NCI-H2196 (cell line): Measurements from ENCODE around the gene CHD3.

Source experiments
- DNase-seq: peaks from one replicate; lab custom pipeline; 2025; ENCODE audit not compliant: unreplicated experiment; lab: John Stamatoyannopoulos, UW

The CHD3 gene

DNA sequence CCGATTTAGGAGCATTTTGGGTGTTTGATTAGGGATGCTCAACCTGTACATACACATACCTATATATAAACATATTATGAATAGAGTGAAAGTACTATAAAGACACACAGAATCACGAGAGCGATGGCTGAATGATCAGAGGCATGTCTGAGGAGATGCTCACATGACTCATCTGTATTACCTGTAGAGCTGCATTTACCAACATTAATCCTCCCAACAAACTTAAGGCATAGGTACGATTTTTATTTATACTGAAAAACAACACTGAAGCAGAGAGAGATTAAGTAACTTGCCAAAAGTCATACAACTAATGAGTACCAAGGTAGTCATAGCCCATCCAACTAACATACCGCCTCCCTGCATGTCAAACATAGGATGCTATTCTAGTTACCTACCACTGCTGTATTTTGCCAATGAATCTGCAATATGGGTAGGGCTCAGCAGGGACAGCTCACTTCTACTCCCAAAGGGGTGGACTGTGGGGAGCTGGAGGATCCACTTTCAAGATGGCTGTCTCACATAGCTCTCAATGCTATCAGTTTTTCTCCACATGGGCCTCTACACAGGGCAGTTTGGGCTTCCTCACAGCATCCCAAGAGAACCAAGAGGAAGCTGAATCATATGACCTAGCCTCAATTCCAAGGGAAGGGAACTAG lies 23.5 kb upstream of the CHD3 start:
- no peak for DNase-seq

DNA sequence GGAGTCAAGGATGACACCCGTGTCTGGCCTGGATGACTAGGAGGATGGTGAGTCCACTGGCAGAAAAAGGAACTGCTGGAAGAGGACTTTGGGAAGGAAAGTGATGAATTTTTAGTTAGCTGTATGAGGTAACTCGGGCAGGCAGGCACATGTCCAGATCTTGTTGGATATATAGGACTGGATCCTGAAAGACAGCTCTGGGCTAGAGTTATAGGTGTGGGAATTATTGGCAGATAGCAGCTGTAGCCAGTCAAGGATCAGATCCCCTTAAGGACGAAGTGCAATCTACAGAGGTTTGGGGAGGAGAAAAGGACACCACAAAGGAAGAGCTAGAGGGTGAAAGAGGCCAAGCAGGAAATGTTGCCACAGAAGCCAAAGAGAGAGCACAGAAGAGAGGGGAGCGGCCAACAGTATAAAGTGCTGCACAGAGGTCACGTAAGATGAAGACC lies 20.7 kb upstream of the CHD3 start:
- DNase-seq = no peak

DNA sequence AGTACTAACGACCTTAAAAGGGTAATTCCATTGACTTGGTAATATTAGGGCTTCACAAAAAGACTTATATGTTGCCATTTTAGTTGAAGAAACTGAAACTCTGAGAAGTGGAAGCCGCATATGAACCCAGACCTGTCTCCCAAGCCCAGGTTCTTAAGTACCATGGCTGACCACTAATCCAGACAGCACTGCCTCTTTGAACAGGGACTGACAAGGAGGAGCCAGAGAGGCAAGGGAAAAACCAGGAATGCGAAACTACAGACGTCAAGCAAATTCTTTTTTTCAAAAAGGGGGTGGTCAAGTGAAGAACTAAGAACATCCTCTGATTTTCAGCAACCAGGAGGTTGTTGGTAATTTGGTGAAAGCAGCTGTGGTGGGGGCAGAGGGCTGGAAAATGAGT lies 15.5 kb upstream of the CHD3 start:
- DNase-seq = no peak

DNA sequence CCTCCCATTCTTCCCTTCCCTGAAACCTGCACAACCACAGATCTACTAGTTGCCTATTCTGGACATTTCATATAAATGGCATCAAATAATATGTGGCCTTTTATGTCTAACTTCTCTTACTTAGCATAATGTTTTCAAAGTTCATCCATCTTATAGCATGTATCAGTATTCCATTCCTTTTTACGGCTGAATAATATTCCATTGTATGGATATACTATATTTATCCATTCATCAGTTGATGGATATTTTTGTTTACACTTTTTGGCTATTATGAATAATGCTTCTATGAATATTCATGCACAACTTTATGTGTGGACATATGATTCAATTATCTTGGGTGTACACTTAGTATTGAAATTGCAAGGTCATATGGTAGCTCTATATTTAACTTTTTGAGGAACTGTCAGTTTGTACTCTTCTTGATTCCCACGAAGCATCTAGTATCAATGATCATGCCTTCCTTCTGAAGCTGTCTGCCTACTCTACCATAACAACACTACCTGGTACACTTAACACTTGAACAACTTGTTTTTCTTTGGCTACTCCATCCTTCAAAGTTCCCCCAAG lies 12.7 kb upstream of the CHD3 start:
- no peak for DNase-seq

DNA sequence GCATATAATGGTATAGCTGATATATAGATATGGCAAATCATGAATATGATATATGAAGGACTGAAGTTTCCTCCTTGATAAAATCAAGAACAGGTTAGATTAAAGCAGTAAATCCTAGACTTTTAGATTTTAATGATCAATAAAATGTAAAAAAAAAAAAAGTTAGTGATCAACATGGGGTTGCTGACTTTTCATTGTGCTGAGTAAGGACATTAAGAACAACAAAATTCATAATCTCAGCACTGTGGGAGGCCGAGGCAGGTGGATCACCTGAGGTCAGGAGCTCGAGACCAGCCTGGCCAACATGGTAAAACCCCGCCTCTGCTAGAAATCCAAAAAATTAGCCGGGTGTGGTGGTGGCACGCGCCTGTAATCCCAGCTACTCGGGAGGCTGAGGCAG lies 10.4 kb upstream of the CHD3 start:
- no peak for DNase-seq

DNA sequence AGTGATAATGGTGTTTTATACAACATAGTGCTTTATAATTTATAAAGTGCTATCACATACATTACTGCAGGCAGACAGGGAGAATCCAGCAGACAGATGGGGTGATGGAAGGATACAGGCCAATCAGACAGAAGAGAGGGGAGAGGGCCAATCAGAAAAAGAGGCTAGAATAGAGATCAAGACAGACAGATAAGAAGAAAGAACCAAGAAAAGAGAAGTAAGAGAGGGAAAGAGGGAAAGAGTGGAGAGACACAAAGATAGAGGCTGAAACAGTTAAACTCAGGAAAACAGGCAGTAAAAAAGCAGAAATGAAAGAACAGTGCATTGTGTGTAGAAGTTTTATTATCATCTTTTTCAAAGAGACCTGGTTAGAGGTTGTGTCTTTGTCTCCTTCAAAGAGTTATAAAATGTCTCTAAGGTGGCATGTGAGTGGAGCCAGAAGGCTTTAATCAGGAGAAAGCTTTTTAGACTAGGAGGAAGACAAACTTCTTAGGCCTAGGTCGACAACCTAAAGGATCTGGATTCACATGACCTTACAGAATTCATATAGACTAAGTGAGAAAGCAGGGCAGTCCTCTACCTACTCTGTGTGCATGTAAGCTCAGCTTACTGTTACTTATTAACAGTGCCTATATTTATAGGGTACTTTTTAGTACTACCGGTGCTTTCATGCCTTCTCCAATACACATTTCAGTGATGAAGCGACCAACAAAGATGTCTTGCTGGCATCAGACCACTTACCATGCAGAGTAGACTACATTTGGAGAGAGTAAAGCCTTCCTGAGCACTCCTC lies 8.3 kb upstream of the CHD3 start:
- DNase-seq = no peak

DNA sequence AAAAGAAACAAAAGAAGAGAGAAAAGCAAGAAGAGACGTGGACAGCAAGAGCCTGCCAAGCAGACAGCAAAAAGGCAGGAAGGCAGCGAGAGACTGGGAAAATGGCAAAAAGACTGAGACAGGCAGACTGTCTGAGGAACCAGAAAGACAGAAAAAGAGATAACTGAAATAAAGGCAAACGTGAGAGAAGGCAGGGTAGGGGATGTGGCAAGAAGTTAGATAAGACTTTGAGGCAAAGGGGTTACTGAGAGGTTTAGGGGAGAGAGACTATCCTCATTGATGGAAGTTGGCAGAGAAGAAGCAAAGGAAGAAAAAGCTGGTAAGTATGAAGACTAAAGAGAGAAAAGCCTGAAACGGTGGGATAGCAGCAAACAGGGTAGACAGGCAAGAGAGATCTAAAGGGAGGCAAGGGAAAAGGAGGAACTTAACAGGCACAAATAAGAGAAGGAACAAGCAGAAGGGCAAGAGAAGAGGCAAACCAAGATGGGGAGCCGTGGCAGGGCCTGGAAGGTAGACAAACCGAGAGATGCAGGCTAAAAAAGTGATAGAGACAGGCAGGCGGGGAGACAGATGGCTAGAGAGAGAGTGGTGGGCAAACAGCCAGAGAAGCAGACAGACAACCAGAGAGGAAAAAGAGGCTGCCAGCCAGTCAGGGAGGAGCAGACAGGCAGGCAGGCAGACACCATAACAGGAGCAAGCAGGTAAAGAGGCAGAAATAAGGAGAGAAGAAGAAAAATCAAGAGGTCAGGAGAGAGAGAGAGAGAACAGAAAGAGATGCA lies 7.1 kb upstream of the CHD3 start:
- DNase-seq = peak; percentile 39

DNA sequence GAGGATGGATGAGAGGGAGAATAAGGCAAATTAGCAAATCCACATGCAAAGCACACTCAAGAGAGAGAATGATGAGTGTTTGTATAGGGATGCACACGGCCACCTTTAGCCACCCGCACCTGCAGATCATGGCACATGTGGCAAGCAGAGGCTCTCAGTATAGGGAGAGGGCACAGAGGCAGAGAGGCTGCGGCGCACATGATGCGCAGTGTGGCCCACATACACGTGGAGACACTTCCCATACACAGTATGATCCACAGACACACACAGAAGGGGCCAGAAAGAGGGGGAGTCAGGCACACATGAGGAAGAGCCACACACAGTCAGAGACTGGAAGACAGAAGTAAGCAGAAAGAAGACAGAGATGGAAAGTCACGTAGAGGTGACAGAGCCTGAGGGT lies 6.5 kb upstream of the CHD3 start:
- DNase-seq = peak; percentile 39

DNA sequence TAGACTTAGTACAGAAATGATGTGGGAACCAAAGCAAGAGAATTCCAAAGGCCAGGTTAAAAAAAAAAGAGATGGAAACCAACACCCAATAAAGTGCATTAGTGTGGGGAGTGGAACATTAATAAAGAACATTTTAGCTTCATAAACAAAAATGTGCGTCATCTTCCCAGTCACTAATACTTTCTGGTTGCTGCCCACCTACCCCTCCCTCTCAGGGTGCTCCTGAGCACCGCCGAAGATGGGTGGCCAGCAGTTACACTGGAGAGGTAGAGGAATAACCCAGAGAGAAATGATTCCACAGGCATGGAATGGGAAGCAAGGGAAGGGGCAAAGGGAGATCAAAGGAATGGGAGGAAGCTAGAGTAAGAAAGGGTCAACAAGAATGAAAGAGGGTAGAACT lies 6.0 kb upstream of the CHD3 start:
- no peak for DNase-seq

DNA sequence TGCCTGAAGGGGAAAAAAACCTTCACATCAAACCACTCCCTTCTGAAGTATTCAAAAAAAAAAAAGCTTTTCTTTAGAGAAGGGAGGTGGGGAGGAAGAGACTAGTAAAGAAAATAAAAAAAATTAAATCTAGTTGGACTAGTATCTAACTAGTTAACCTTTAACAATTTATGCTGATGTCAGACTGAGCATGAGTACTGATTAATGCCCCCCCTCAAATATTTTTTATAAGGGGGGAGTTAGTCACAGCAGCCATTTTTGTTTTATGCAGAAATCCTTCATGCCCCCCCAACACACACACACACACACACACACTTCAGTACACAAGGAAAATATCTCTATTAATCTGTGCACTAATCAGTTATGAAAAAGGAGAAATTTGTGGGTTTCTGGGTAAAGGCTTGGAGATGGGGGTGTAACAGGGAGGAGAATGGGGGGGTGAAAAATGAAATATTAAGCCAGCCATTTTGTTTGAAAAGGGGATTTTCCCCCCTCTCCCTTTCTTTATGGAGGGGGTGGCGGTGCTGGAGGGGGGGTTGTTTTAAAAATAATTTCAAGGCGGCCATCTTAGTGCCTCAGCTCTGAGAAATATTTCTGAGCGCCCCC lies 4.7 kb upstream of the CHD3 start:
- peak; percentile 15 for DNase-seq

DNA sequence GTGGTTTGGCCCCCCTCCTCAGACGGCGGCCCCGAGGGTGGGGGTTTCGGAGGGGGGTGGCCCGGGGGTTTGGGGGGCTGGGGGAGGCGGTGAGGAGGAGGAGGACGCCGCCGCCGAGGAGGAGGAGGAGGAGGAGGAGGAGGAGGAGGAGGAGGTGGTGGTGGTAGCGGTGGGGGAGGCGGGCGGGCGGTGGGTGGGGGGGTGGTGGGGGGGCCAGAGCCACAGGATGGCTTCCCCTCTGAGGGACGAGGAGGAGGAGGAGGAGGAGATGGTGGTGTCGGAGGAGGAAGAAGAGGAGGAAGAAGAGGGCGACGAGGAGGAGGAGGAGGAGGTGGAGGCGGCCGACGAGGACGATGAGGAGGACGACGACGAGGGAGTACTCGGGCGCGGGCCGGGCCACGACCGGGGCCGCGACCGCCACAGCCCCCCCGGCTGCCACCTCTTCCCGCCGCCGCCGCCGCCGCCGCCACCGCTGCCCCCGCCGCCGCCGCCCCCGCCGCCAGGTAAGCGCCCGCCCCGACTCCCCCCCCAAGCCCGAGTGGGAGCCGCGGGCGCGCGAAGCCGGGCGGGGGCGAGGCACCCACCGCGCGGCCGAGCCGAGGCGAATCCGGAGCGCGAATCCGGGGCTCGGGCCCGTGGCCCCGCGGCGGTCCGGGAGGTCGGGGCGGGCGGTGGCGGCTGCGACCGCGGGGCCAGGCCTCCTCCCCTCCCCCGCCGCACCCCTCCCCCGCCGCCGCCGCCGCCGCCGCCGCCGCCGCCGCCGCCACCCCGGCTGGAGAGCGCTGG lies 3.8 kb upstream of the CHD3 start:
- no peak for DNase-seq

DNA sequence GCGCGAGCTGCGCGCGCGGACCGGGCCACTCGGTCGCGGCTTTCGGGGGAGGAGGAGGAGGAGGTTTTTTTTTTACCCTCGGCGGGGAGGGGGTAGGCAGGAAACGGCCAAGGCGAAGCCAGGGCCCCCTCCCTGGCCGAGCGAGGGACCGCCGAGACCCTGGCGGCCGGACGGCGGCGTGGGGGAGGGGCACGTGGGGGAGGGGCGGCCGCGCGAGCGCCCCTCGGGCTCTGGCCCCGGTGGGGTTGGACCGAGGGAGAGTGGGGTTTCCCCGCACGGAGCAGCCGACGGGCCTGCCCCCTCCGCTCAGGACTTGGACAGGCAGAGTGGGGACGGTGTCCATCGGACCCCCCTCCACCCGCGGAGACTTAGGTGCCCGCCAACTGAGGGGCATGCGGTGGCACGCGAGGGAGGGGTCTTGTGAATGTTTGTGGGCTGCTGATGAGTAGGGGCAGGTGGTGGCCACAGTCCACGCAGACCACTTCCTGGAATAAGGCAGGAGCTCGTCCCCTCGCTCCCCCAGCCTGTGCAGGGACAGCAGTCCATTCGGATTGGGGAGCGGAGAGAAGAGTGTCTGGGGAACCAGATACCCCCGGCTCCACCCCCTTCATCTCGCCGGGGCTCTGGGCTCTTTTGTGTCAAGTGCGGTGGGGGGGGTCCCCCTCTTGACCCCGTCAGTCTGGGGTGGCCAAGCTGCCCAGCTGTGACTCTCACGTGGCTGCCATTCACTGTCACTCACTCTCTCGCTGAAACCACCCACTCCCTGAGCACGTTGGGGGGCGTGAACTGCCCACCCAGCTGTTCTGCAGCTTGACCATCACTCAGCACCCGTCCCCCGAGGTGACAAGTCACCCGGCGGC lies 3.0 kb upstream of the CHD3 start:
- DNase-seq = no peak

DNA sequence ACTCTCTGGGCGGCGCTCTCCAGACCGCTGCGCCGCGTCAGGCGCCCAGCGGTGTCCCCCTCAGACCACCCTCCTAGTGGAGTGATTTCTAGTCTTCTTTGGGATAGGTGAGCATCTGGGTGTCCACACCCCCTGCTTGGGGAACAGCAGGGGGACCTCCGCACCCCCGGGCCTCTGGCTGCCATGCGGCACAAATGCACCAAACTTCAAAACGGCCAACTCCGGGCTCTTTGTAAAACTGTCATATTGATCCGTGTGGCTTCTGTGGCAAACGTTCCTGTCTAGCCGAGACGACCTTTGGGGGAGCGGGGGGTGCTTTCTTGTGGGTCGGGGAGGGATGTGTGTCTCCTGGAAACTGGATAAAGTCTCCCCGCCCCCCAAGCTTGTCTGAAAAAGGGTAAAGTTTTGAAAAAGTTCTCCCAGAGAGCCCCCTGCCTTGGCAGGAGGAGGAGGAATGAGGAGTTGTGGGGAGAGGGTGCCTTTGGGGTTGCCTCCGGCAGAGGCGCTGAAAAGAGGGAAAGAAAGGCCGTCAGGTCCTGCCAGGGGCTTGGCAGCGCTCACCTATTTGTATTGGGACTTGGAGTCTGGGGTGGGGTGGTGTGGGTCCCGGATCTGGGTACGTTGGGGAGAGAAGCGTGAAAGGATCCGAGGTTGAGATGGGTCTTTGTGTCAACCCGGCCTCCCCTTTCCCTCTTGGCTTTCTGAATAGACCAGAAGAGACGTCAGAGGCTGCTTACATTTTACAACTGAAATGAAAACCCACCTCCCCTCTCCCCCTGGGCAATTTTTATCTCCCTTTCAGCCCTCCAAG lies 2.2 kb upstream of the CHD3 start:
- DNase-seq = no peak

DNA sequence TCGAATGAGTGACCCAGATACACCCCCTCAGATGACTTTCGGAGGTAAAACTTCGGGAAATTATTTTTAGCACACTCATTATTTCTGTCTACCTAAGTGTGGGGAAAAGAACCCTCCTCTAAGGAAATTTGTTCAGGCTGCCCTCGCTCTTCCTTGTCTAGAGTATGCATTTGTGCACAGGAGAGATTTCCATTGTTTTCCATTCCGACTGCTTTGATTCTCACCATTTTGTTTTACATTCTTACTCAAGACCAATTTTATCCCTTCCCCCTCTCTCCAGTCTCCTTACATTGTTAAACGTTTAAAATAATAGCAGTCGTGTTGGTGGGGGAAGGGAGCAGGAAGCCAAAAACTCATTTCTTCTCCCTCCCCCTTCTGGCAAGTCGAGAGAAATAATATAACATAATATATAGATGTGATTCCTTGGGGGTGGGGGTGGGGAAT lies 1.5 kb upstream of the CHD3 start:
- DNase-seq = no peak

DNA sequence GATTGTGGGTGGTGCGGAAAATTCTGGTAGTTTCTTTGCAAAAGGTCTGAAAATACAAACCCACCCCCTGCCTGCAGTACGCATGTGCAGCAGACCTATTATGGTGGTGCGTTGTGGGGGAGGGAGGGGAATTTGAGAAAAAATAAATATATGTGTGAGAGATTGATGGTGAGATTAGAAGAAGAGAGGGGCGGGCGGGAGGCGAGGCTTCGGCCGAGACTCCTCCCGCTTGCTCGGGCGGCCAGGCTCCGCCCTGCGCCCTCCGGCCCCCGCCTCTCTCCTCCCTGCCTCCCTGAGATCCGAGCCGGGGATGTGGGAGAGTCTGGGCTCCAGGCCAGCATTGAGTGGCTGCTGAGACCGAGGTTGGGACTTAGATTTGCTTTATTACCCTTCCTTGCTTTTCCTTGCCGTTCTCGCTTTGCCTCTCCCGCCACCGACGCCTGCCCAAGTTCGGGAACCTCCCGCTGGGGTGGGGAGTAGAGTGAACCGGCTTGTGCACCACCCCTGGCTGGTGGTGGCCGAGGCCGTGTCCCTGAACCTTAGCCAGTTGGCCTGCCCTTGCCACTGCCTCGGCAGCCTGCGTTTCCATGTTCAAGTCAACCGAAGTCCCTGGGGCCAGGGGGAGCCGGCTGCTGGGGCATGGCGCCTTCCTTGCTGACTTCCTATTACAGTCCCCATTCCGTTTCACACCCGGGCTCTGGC lies 956 bp upstream of the CHD3 start:
- DNase-seq = peak; percentile 84

DNA sequence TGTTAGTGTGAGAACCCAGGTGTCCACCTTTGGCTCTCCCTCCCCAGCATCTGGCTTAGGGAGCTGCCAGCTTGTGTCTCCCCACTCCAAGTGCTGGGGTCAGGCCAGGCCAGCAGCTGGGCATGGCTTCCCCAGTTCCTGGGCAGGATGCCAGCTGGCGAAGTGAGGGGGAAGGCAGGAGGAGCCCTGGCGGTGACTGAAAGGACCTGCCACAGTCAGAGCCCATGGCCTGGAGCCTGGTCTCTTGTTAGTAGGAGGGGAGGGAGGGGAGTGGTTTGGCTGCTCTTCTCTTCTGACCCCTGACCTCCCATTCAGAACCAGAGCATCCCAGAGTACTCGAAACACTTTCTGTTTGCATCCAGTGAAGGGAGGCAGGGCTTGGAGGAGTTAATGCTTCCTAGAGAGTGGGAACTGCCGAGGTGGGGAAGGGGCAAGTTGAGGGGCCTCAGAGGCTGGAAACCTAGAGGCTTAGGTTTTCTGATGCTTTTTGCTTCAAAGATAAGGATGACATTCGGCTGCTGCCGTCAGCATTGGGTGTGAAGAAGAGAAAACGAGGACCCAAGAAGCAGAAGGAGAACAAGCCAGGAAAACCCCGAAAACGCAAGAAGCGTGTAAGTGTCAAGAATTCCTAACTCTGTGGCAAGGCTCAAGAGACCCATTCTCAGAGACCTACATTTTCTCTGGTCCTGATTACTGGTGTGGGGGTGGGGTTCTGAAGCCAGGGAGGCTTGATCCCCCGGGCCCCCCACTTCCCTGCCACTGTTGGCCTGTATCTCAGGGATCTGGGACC lies 772 bp downstream of the CHD3 start:
- DNase-seq = peak; percentile 95

DNA sequence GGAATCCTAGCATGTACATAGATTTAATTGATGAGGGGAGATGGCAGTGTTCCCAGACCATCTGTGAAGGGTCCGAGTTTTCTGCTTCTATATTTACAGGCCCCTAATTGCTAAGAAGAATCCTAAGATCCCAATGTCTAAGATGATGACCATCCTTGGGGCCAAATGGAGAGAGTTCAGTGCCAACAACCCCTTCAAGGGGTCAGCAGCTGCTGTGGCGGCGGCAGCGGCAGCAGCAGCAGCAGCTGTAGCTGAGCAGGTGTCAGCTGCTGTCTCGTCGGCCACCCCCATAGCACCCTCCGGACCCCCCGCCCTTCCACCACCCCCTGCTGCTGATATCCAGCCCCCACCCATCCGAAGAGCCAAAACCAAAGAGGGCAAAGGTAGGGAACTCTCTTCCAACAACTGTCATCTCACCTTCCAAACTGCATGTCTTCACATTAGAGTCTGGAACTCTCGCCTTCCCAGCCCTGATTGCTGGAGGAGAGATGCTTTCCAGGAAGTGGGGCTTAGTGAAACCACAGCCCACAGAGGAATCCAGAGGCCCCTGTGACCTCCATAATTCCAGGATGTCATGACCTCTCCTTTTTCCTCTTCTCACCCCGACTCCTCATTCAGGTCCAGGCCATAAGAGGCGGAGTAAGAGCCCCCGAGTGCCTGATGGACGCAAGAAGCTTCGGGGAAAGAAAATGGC lies 4.7 kb downstream of the CHD3 start:
- no peak for DNase-seq
